ENCODE data around the gene EFR3B. TPM values are rescaled to one million over a fixed set of nuclear protein-coding genes. Genes with fewer than 3 reads are reported as not detected.

The EFR3B gene
- total and polyA plus RNA-seq, 2 of the 13 experiments (the other 11 are each of a cell fraction or from before 2014, with no cell fraction given) = 0.42 TPM

- no peak for TF ChIP-seq ZNF333 (CRISPR knock-in tag; IDR thresholded peaks at IDR 0.05; ENCODE audit: borderline replicate concordance)
- TF ChIP-seq PTBP1 (IDR thresholded peaks at IDR 0.05; ENCODE audit: low read depth, low read length, poor library complexity, severe bottlenecking) = no peak
- TF ChIP-seq MAF1 (CRISPR knock-in tag; IDR thresholded peaks at IDR 0.05; ENCODE audit: borderline replicate concordance) = no peak
- TF ChIP-seq U2AF2 (IDR thresholded peaks at IDR 0.05; ENCODE audit: low read depth, low read length) = no peak
- no peak for TF ChIP-seq ZNF629 (CRISPR knock-in tag; conservative IDR thresholded peaks at IDR 0.05)
- TF ChIP-seq ESRRA (CRISPR knock-in tag; IDR thresholded peaks at IDR 0.05; ENCODE audit: low read depth) = no peak
- TF ChIP-seq SOX13 (IDR thresholded peaks at IDR 0.05) = no peak
- no peak for TF ChIP-seq SOX13 (CRISPR knock-in tag; conservative IDR thresholded peaks at IDR 0.05 in 1 of 2, IDR thresholded peaks at IDR 0.05 in 1 of 2)
- TF ChIP-seq ISL2 (CRISPR knock-in tag; IDR thresholded peaks at IDR 0.05) = no peak
- no peak for TF ChIP-seq KLF15 (CRISPR knock-in tag; IDR thresholded peaks at IDR 0.05; ENCODE audit: borderline replicate concordance)
These were observed 122.7 kb downstream of the EFR3B start (continued) for GRCh38 chr2:25164561-25164960.

GRCh38 chr2:25165992-25166875 is 124.4 kb downstream of the EFR3B start:
- peak; percentile 39 for DNase-seq (ENCODE audit: low spot score)
- no peak overlapping the region for H3K4me2 ChIP-seq (ENCODE audit: low read depth, low read length)
- peaks cover 10 to 64% of the 10 kb centered on the region in 2 experiments for H3K27me3 ChIP-seq (ENCODE audit: control insufficient read depth in 1 of 2, insufficient read depth in 2 of 2, low read length in 2 of 2)
- no peak overlapping the region for H3K4me3 ChIP-seq (replicated peaks in 1 of 3; ENCODE audit: insufficient read depth in 1 of 3, low read depth in 2 of 3, low read length in 3 of 3)
- peak; percentile 58 for FAIRE-seq
- ChIA-PET CTCF (ENCODE audit: low intra/inter-chr PET ratio, low total read pairs) (interaction anchor here (1.6 kb wide), 1 partner anchor 31 kb away, joined by 6 read pairs; no protein-coding TSS in a partner anchor), POLR2A (no interaction called here)
- in situ Hi-C loops (cut with HindIII; ENCODE audit: extremely low pct_ligation_motif_present, low pct_unique_long_range_greater_than_20kb) (no loop called here), intact Hi-C loops (cut with micrococcal nuclease; ENCODE audit: unreplicated experiment) (loop anchor here (1.0 kb wide), 2 partner anchors 30 to 62 kb away; no protein-coding TSS in a partner anchor)
- H3K9ac ChIP-seq (ENCODE audit: insufficient read depth, low read depth, low read length) = no peak overlapping the region
- H3K27ac ChIP-seq (ENCODE audit: extremely low read length, insufficient read depth, low read length) = no peak overlapping the region
- no peaks in the 10 kb centered on the region for H4K20me1 ChIP-seq (ENCODE audit: insufficient read depth, low read length)
- no peaks in the 10 kb centered on the region for H3K9me3 ChIP-seq (ENCODE audit: low read length)
- no peaks in the 10 kb centered on the region for H3K36me3 ChIP-seq (replicated peaks in 1 of 2; ENCODE audit: control insufficient read depth in 1 of 2, insufficient read depth in 2 of 2, low read length in 2 of 2)
- no peaks in the 10 kb centered on the region for H3K79me2 ChIP-seq (ENCODE audit: insufficient read depth, low read length)
- peak; percentile 87 for ATAC-seq
- 25% methylated on average over 10 of the region's 10 CpGs for WGBS (ENCODE audit: low lambda C conversion rate)
- H2AFZ ChIP-seq (ENCODE audit: low read length) = no peak overlapping the region
- peaks cover 8% of the 10 kb centered on the region; the same call in 1 of the 2 replicates for H3K4me1 ChIP-seq (ENCODE audit: insufficient read depth, low read length)
- no TSS peak for BruUV-seq (replicated peaks)
- peak; percentile 23; the same call in 1 of the 2 replicates for TF ChIP-seq FOSL2 (CRISPR knock-in tag; IDR thresholded peaks at IDR 0.05)
- 0 out of 2 replicates have a peak, but pooled peaks have one; percentile 34 for TF ChIP-seq ERF (CRISPR knock-in tag; IDR thresholded peaks at IDR 0.05)
- TF ChIP-seq ETV6 (CRISPR knock-in tag; conservative IDR thresholded peaks at IDR 0.05) = 0 out of 2 replicates have a peak, but pooled peaks have one; percentile 24
- TF ChIP-seq KDM2A (CRISPR knock-in tag; IDR thresholded peaks at IDR 0.05; ENCODE audit: borderline replicate concordance, low read depth) = peak; percentile 35; the same call in 1 of the 2 replicates
- TF ChIP-seq DNMT1 (CRISPR knock-in tag; IDR thresholded peaks at IDR 0.05) = no peak
- peak; percentile 28; the same call in 1 of the 2 replicates for TF ChIP-seq ZFX (CRISPR knock-in tag; IDR thresholded peaks at IDR 0.05; ENCODE audit: low read depth)
- TF ChIP-seq RAD21 (CRISPR knock-in tag; IDR thresholded peaks at IDR 0.05) = peak; percentile 72
- TF ChIP-seq ZBTB20 (CRISPR knock-in tag; IDR thresholded peaks at IDR 0.05; ENCODE audit: borderline replicate concordance, low read depth) = no peak
- TF ChIP-seq, protein P1, sequence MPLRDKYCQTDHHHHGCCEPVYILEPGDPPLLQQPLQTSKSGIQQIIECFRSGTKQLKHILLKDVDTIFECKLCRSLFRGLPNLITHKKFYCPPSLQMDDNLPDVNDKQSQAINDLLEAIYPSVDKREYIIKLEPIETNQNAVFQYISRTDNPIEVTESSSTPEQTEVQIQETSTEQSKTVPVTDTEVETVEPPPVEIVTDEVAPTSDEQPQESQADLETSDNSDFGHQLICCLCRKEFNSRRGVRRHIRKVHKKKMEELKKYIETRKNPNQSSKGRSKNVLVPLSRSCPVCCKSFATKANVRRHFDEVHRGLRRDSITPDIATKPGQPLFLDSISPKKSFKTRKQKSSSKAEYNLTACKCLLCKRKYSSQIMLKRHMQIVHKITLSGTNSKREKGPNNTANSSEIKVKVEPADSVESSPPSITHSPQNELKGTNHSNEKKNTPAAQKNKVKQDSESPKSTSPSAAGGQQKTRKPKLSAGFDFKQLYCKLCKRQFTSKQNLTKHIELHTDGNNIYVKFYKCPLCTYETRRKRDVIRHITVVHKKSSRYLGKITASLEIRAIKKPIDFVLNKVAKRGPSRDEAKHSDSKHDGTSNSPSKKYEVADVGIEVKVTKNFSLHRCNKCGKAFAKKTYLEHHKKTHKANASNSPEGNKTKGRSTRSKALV (CRISPR knock-in tag; IDR thresholded peaks at IDR 0.05) = peak; percentile 72; the same call in 1 of the 2 replicates
- peak; percentile 33; the same call in 1 of the 2 replicates for TF ChIP-seq SALL1 (CRISPR knock-in tag; IDR thresholded peaks at IDR 0.05)
- no peak for TF ChIP-seq SP1 (IDR thresholded peaks at IDR 0.05)
- TF ChIP-seq SP1 (CRISPR knock-in tag; IDR thresholded peaks at IDR 0.05) = no peak
- no peak for TF ChIP-seq SMARCE1 (IDR thresholded peaks at IDR 0.05; ENCODE audit: borderline replicate concordance)
- no peak for TF ChIP-seq ZNF549 (CRISPR knock-in tag; IDR thresholded peaks at IDR 0.05)
